Measurements from ENCODE around the gene DENND5A.

DNA sequence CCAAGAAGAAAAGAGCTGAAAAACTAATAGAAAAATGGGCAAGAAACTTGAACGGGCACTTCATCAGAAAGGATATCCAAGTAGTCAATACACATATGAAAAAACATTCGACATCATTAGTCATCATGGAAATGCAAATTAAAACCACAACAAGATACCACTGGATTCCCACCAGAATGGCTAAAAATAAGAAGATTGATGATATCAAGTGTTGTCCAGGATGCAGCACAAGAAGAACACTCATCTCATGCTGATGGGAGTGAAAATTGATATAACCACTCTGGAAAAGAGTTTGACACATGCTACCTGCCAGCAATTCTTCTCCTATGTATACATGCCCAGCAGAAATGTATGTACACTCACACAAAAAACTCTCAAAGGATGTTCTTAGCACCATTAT is 146.9 kb downstream of the DENND5A start:
- TF ChIP-seq POLR2AphosphoS5 (IDR thresholded peaks at IDR 0.05; ENCODE audit: low read depth, low read length) = no peak
- TF ChIP-seq, protein P1, sequence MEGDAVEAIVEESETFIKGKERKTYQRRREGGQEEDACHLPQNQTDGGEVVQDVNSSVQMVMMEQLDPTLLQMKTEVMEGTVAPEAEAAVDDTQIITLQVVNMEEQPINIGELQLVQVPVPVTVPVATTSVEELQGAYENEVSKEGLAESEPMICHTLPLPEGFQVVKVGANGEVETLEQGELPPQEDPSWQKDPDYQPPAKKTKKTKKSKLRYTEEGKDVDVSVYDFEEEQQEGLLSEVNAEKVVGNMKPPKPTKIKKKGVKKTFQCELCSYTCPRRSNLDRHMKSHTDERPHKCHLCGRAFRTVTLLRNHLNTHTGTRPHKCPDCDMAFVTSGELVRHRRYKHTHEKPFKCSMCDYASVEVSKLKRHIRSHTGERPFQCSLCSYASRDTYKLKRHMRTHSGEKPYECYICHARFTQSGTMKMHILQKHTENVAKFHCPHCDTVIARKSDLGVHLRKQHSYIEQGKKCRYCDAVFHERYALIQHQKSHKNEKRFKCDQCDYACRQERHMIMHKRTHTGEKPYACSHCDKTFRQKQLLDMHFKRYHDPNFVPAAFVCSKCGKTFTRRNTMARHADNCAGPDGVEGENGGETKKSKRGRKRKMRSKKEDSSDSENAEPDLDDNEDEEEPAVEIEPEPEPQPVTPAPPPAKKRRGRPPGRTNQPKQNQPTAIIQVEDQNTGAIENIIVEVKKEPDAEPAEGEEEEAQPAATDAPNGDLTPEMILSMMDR (IDR thresholded peaks at IDR 0.05) = no peak
- TF ChIP-seq, protein P2, sequence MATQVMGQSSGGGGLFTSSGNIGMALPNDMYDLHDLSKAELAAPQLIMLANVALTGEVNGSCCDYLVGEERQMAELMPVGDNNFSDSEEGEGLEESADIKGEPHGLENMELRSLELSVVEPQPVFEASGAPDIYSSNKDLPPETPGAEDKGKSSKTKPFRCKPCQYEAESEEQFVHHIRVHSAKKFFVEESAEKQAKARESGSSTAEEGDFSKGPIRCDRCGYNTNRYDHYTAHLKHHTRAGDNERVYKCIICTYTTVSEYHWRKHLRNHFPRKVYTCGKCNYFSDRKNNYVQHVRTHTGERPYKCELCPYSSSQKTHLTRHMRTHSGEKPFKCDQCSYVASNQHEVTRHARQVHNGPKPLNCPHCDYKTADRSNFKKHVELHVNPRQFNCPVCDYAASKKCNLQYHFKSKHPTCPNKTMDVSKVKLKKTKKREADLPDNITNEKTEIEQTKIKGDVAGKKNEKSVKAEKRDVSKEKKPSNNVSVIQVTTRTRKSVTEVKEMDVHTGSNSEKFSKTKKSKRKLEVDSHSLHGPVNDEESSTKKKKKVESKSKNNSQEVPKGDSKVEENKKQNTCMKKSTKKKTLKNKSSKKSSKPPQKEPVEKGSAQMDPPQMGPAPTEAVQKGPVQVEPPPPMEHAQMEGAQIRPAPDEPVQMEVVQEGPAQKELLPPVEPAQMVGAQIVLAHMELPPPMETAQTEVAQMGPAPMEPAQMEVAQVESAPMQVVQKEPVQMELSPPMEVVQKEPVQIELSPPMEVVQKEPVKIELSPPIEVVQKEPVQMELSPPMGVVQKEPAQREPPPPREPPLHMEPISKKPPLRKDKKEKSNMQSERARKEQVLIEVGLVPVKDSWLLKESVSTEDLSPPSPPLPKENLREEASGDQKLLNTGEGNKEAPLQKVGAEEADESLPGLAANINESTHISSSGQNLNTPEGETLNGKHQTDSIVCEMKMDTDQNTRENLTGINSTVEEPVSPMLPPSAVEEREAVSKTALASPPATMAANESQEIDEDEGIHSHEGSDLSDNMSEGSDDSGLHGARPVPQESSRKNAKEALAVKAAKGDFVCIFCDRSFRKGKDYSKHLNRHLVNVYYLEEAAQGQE (IDR thresholded peaks at IDR 0.05; ENCODE audit: insufficient read depth in 1 of 2, low read depth in 2 of 2, low read length in 1 of 2) = no peak

Measured in Panc1 (cell line).